Gastrocnemius medialis (tissue), 4 donors: ENCODE results near the gene TP63. TPM values are rescaled to one million over a fixed set of nuclear protein-coding genes. Genes with fewer than 3 reads are reported as not detected.

ENCODE experiments used
- ATAC-seq, 2 donors: fragments of 150-250 bp; one replicate each; pipeline ENCODE4 v1.9.1; 2016
- DNase-seq, 2 donors: peaks; one replicate each; pipeline ENCODE4 v3.0.0-alpha.2; 2019
- H3K27ac ChIP-seq, 4 donors: fragments of 200-600 bp; sonication (generic); 1 replicate in 1 of 4; 2 replicates in 3 of 4; pipeline ENCODE4 v1.5.1; 2016 to 2018; ENCODE audit warnings: mild to moderate bottlenecking in 2 of 4, moderate library complexity in 1 of 4
- H3K27me3 ChIP-seq, 3 donors: fragments of 200-600 bp; sonication (generic) in 2 of 3; 1 replicate in 1 of 3; 2 replicates in 2 of 3; pipeline versions ENCODE4 v1.5.1 to v1.6.0; 2016 to 2019; ENCODE audit warnings: mild to moderate bottlenecking in 1 of 3, moderate library complexity in 1 of 3
- H3K36me3 ChIP-seq, 2 donors: fragments of 200-600 bp; sonication (generic) in 1 of 2; one replicate each; pipeline ENCODE4 v1.5.1; 2017 to 2018
- H3K4me1 ChIP-seq, 2 donors: fragments of 200-600 bp; sonication (generic) in 1 of 2; one replicate each; pipeline ENCODE4 v1.5.1; 2016 to 2017; ENCODE audit warnings: mild to moderate bottlenecking in 2 of 2
- H3K4me3 ChIP-seq, 4 donors: fragments of 200-600 bp; sonication (generic) in 3 of 4; 1 replicate in 1 of 4; 2 replicates in 3 of 4; pipeline ENCODE4 v1.5.1; 2016 to 2019; ENCODE audit warnings: mild to moderate bottlenecking in 2 of 4
- H3K9me3 ChIP-seq, 3 donors: fragments of 200-600 bp; sonication (generic) in 2 of 3; 1 replicate in 1 of 3; 2 replicates in 2 of 3; pipeline ENCODE4 v1.5.1; 2016 to 2019
- CTCF ChIP-seq, 5 experiments: fragments of 450-650 bp in 3 of 5; fragments of 200-600 bp in 2 of 5; sonication (generic) in 2 of 5; IDR thresholded peaks in 4 of 5; conservative IDR thresholded peaks in 1 of 5; 1 replicate in 4 of 5; 2 replicates in 1 of 5; pipeline ENCODE4 v1.5.1; 2016 to 2019; ENCODE audit warnings: antibody characterized with exemption in 5 of 5, mild to moderate bottlenecking in 3 of 5, moderate library complexity in 3 of 5
- POLR2A ChIP-seq, 2 donors: fragments of 450-650 bp; IDR thresholded peaks; one replicate each; pipeline ENCODE4 v1.6.1; 2017; ENCODE audit warnings: antibody characterized with exemption in 2 of 2, mild to moderate bottlenecking in 2 of 2, moderate library complexity in 2 of 2
- in situ Hi-C, 4 donors: fragments of 200-750 bp; cut with MboI; loops; one replicate each; pipeline versions ENCODE4 v1.15.0 to v1.8.0; 2017; ENCODE audit warnings: low sequenced_read_pairs in 4 of 4
- intact Hi-C: fragments of 100-400 bp; cut with DNase I; formaldehyde crosslinking; loops from one replicate; pipeline ENCODE4 v1.15.1; 2023; ENCODE audit warnings: low total_unique reads
- total RNA-seq, 4 donors: library from RNA; depleted of rRNA; stranded (reverse); fragments of >200 nt; gene quantifications; one replicate each; pipeline versions ENCODE4 v1.1.0 to v1.2.3, GENCODE V29; 2016

Gene TP63
- 10 to 100 TPM in 3 of 4 donors, 1 to 10 TPM in 1; 5.2 to 38.8 (median 25.8) TPM for total RNA-seq

GRCh38 chr3:189631373-189631408 is at the start of gene TP63:
TSS of gene TP63 (plus strand) at chr3:189631389. CDS start at chr3:189631516, 127 bp downstream.
- TF ChIP-seq POLR2A (IDR thresholded peaks at IDR 0.05) (no peak), CTCF (IDR thresholded peaks at IDR 0.05 in 4 of 5, conservative IDR thresholded peaks at IDR 0.05 in 1 of 5) (no peak)
- Histone ChIP-seq H3K4me1 (peaks cover 46 to 52% of the 10 kb centered on the region in 2 donors), H3K27ac (peak within 1 kb of the TSS; percentile 84 to 89 (median 86)), H3K27me3 (no peaks in the 10 kb centered on the region), H3K36me3 (no peaks in the 10 kb centered on the region), H3K9me3 (no peaks in the 10 kb centered on the region), H3K4me3 (peak within 1 kb of the TSS; percentile 47 to 58 (median 55))
- ATAC-seq (no peak), DNase-seq (no peak)
- in situ Hi-C loops (loop anchor here in 1 of 4 donors (25.0 kb wide), 1 partner anchor 181 kb away; no protein-coding TSS in a partner anchor), intact Hi-C loops (loop anchor here (2.0 kb wide), 1 partner anchor 176 kb away; no protein-coding TSS in a partner anchor)

GRCh38 chr3:189582179-189582578 is 49.0 kb upstream of the TP63 start:
- Histone ChIP-seq H3K4me1 (no peaks in the 10 kb centered on the region), H3K4me3 (no peak overlapping the region), H3K27me3 (no peaks in the 10 kb centered on the region), H3K36me3 (no peaks in the 10 kb centered on the region), H3K9me3 (no peaks in the 10 kb centered on the region), H3K27ac (no peak overlapping the region)
- TF ChIP-seq CTCF (IDR thresholded peaks at IDR 0.05 in 4 of 5, conservative IDR thresholded peaks at IDR 0.05 in 1 of 5) = no peak
- TF ChIP-seq POLR2A (IDR thresholded peaks at IDR 0.05) = no peak
- in situ Hi-C loops = no loop called here
- no peak for DNase-seq
- intact Hi-C loops = no loop called here
- no peak for ATAC-seq

- TF ChIP-seq CTCF (IDR thresholded peaks at IDR 0.05 in 4 of 5, conservative IDR thresholded peaks at IDR 0.05 in 1 of 5) (no peak), POLR2A (IDR thresholded peaks at IDR 0.05) (no peak)
- DNase-seq = no peak
- intact Hi-C loops = no loop called here
These were observed 46.5 kb upstream of the TP63 start for GRCh38 chr3:189584645-189585044.

GRCh38 chr3:189586941-189587663 is 44.1 kb upstream of the TP63 start:
- H3K9me3 ChIP-seq = no peaks in the 10 kb centered on the region
- intact Hi-C loops (no loop called here), in situ Hi-C loops (no loop called here)
- ATAC-seq (no peak), DNase-seq (no peak)
- H3K27ac ChIP-seq = no peak overlapping the region
- no peak for TF ChIP-seq POLR2A (IDR thresholded peaks at IDR 0.05)
- TF ChIP-seq CTCF (IDR thresholded peaks at IDR 0.05 in 4 of 5, conservative IDR thresholded peaks at IDR 0.05 in 1 of 5) = no peak
- no peaks in the 10 kb centered on the region for H3K36me3 ChIP-seq
- H3K4me1 ChIP-seq = peaks cover 0 to 6% of the 10 kb centered on the region in 2 donors
- no peaks in the 10 kb centered on the region for H3K27me3 ChIP-seq
- no peak overlapping the region for H3K4me3 ChIP-seq

More at GRCh38 chr3:189584645-189585044, 46.5 kb upstream of the TP63 start:
- H3K27ac ChIP-seq = no peak overlapping the region
- H3K9me3 ChIP-seq = no peaks in the 10 kb centered on the region
- no peaks in the 10 kb centered on the region for H3K27me3 ChIP-seq
- no peaks in the 10 kb centered on the region for H3K36me3 ChIP-seq
- H3K4me1 ChIP-seq = peaks cover 0 to 6% of the 10 kb centered on the region in 2 donors
- in situ Hi-C loops = no loop called here
- no peak for ATAC-seq
- H3K4me3 ChIP-seq = no peak overlapping the region

GRCh38 chr3:189587664-189588040 is 43.5 kb upstream of the TP63 start:
- in situ Hi-C loops = no loop called here
- ATAC-seq (no peak), DNase-seq (no peak)
- Histone ChIP-seq H3K4me1 (peaks cover 0 to 6% of the 10 kb centered on the region in 2 donors), H3K4me3 (no peak overlapping the region), H3K36me3 (no peaks in the 10 kb centered on the region), H3K27ac (no peak overlapping the region), H3K27me3 (no peaks in the 10 kb centered on the region), H3K9me3 (no peaks in the 10 kb centered on the region)
- intact Hi-C loops = no loop called here
- TF ChIP-seq CTCF (IDR thresholded peaks at IDR 0.05 in 4 of 5, conservative IDR thresholded peaks at IDR 0.05 in 1 of 5) (no peak), POLR2A (IDR thresholded peaks at IDR 0.05) (no peak)
